Muscle of leg (tissue), 11 donors: ENCODE measurements around the gene RFTN1. TPM values are rescaled to one million over a fixed set of nuclear protein-coding genes. Genes with fewer than 3 reads are reported as not detected.

ENCODE experiments used
- DNase-seq: peaks from one replicate; pipeline ENCODE4 v3.0.0; 2013
- H3K27ac ChIP-seq: one replicate; pipeline ENCODE4 v1.5.1; 2013; ENCODE audit warnings: mild to moderate bottlenecking, low read length, control low read depth
- H3K27me3 ChIP-seq: one replicate; pipeline ENCODE4 v1.6.1; 2013; ENCODE audit warnings: low read length; ENCODE audit not compliant: control insufficient read depth, insufficient read depth
- H3K36me3 ChIP-seq: one replicate; pipeline ENCODE4 v1.6.1; 2013; ENCODE audit warnings: low read length; ENCODE audit not compliant: control insufficient read depth, insufficient read depth
- H3K4me1 ChIP-seq: one replicate; pipeline ENCODE4 v1.6.1; 2013; ENCODE audit warnings: low read length; ENCODE audit not compliant: control insufficient read depth, insufficient read depth
- H3K4me3 ChIP-seq: one replicate; pipeline ENCODE4 v1.5.1; 2013; ENCODE audit warnings: low read length, control low read depth
- H3K9me3 ChIP-seq: replicated peaks from 2 replicates; pipeline ENCODE4 v1.6.1; 2013; ENCODE audit warnings: low read depth, low read length; ENCODE audit not compliant: control insufficient read depth
- WGBS: methylation state at CpG from one replicate; pipeline ENCODE4 v1.1.5; 2013; ENCODE audit warnings: missing lambda C conversion rate; ENCODE audit not compliant: insufficient coverage; 5-methylcytosine and 5-hydroxymethylcytosine counted together
- polyA plus RNA-seq, 8 donors: library from polyadenylated mRNA; unstranded; fragments of 120-200 nt; gene quantifications; one replicate each; pipeline versions ENCODE4 v1.2.1 to v1.2.3, GENCODE V29; 2013; ENCODE audit warnings: inconsistent platforms in 1 of 8, low replicate concordance in 1 of 8; ENCODE audit not compliant: insufficient read length in 8 of 8, insufficient read depth in 1 of 8
- total RNA-seq: library from RNA; stranded (reverse); fragments of 120-200 nt; gene quantifications from one replicate; pipeline ENCODE4 v1.2.4, GENCODE V29; 2013

RFTN1 gene
- total and polyA plus RNA-seq, 9 donors, result 15.0 to 19.2 (median 15.6) TPM

DNA sequence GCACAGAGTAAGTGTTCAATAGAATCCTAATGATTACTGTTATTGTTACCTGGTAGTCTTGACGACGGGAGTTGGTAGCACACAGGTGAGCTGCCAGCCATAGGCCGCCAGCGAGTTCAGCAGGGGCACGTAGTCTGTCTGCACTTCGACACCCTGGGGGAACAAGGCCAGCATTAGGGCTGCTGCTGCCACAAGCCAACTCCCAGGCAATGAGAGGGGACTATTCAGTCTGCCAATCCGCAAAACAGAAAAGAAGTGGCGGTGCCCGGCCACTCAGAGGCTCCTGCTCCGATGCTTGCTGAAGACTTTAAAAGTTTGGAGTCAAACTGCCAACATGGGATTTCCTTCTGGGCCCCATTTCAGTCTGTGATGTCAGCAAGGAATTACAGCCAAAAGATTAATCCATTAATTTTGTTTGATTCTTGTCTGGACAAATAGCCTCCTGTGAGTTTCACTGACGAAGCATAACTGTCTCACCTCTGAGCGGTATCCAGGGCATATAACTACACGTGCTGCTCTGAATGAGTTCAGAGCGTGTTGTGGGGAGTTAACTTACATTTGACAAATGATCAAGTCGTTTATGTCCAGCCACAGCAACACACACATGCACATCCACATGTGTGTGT lies 186.7 kb downstream of the RFTN1 start:
- no peak overlapping the region for H3K4me3 ChIP-seq
- H3K36me3 ChIP-seq, result peaks cover 39% of the 10 kb centered on the region
- no peak for DNase-seq
- H3K27me3 ChIP-seq, result no peaks in the 10 kb centered on the region
- peaks cover 7% of the 10 kb centered on the region for H3K9me3 ChIP-seq
- H3K27ac ChIP-seq, result no peak overlapping the region
- H3K4me1 ChIP-seq, result no peaks in the 10 kb centered on the region
- 91% methylated on average over 10 of the region's 15 CpGs for WGBS

DNA sequence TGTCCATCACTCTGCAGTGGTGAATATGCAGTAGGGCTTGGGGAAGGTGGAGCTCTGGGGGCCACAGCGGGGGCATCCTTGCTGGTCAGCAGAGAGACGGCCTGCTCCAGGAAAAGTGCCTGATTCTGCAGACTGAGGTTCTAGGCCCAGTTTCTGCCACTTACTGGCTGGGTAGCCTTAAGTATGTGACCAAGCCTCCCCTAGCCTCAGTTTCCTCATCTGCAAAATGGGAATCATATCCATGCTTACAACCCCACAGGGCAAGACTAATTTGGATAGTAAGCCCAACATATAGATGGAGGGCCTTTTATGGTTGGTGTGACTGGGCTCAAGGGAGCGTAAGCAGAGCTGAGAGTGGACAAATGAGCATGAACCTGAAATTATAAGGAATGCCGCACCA lies 187.6 kb downstream of the RFTN1 start:
- Histone ChIP-seq H3K27ac (no peak overlapping the region), H3K9me3 (no peaks in the 10 kb centered on the region), H3K4me3 (no peak overlapping the region), H3K27me3 (no peaks in the 10 kb centered on the region), H3K4me1 (no peaks in the 10 kb centered on the region), H3K36me3 (peaks cover 49% of the 10 kb centered on the region)
- WGBS, result 91% methylated on average over 4 of the region's 4 CpGs
- no peak for DNase-seq

DNA sequence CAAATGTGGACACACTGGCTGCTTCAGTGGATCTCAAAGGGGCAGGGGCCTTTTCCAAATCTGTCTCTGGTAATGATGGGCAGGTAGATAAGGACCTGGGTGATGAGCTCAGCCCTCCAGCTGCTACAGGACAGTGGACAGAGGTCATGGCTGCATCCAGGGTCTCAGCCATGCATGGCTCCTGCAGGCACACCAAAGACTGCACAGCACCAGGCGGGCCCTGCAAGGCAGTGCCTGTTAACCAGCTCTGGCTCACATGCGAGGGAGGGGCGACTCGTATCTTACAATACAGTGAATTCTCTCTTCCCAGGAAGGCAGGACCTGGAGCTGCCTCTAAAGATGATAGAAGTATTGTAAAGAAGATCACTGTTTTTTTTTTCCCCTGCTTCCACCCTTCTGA lies 189.8 kb downstream of the RFTN1 start:
- no CpG with 5 or more reads among the region's 4 CpGs for WGBS
- H3K4me1 ChIP-seq, result no peaks in the 10 kb centered on the region
- no peak for DNase-seq
- no peaks in the 10 kb centered on the region for H3K9me3 ChIP-seq
- H3K27me3 ChIP-seq, result no peaks in the 10 kb centered on the region
- peaks cover 52% of the 10 kb centered on the region for H3K36me3 ChIP-seq
- no peak overlapping the region for H3K27ac ChIP-seq
- no peak overlapping the region for H3K4me3 ChIP-seq

GRCh38 chr3:16322189-16322588 lies 191.3 kb downstream of the RFTN1 start:
- DNase-seq, result no peak
- H3K4me1 ChIP-seq, result no peaks in the 10 kb centered on the region
- H3K9me3 ChIP-seq, result no peaks in the 10 kb centered on the region
- H3K27ac ChIP-seq, result no peak overlapping the region
- H3K4me3 ChIP-seq, result no peak overlapping the region
- 75% methylated on average over 4 of the region's 5 CpGs for WGBS
- peaks cover 60% of the 10 kb centered on the region for H3K36me3 ChIP-seq
- no peaks in the 10 kb centered on the region for H3K27me3 ChIP-seq

DNA sequence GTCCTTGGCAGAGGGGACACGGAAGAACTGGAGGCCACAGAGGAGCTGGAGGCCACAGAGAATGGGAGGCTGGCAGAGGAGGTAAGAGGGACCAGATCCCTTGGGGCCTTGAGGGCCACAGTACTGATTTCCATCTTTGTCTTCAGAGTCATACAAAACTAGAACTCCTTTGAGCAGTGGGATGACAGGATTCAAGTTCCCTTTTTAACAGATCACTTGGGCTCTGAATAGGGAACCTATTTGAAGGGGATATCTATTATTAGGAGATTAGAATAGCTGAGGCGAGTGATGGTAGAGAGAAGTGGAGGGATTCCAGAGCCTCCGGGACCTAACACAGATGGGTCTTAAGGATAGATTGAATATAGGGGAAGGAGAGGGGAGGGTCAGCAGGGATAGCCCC lies 192.8 kb downstream of the RFTN1 start:
- no peak overlapping the region for H3K4me3 ChIP-seq
- DNase-seq, result no peak
- peaks cover 61% of the 10 kb centered on the region for H3K36me3 ChIP-seq
- H3K27me3 ChIP-seq, result no peaks in the 10 kb centered on the region
- 82% methylated on average over 3 of the region's 3 CpGs for WGBS
- no peaks in the 10 kb centered on the region for H3K9me3 ChIP-seq
- H3K4me1 ChIP-seq, result no peaks in the 10 kb centered on the region
- no peak overlapping the region for H3K27ac ChIP-seq

DNA sequence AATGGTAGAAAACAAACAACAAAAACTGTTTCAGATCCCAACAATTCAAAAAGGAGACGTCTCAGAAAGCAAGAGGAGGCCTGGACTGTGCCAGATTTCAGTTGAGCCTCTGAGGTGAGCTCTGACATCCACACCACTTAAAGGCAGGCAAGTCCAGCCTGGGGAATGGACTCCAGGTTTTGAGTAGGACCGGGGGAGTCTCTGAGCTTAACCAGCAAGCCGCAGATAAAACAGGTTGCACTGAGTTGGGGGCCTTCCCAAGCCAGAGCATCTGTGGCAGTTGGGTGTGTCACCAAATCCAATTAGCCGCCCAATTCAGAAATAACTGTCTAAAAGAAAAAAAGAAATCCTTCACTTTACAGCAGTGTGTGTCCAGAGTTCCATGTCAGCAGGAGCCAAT lies 193.8 kb downstream of the RFTN1 start:
- no peak overlapping the region for H3K4me3 ChIP-seq
- 81% methylated on average over 2 of the region's 4 CpGs for WGBS
- peaks cover 56% of the 10 kb centered on the region for H3K36me3 ChIP-seq
- no peaks in the 10 kb centered on the region for H3K9me3 ChIP-seq
- no peaks in the 10 kb centered on the region for H3K4me1 ChIP-seq
- H3K27ac ChIP-seq, result no peak overlapping the region
- DNase-seq, result no peak
- H3K27me3 ChIP-seq, result no peaks in the 10 kb centered on the region

- DNase-seq, result no peak
- Histone ChIP-seq H3K27me3 (no peaks in the 10 kb centered on the region), H3K36me3 (peaks cover 58% of the 10 kb centered on the region), H3K4me3 (no peak overlapping the region), H3K27ac (no peak overlapping the region), H3K9me3 (no peaks in the 10 kb centered on the region), H3K4me1 (no peaks in the 10 kb centered on the region)
- 27% methylated on average over 2 of the region's 4 CpGs for WGBS
These were observed 194.2 kb downstream of the RFTN1 start for GRCh38 chr3:16319307-16319706.

GRCh38 chr3:16318176-16318575 lies 195.3 kb downstream of the RFTN1 start:
- H3K27ac ChIP-seq, result no peak overlapping the region

GRCh38 chr3:16317561-16317945 lies 195.9 kb downstream of the RFTN1 start:
- Histone ChIP-seq H3K27me3 (no peaks in the 10 kb centered on the region), H3K36me3 (peaks cover 60% of the 10 kb centered on the region), H3K9me3 (no peaks in the 10 kb centered on the region), H3K27ac (no peak overlapping the region), H3K4me3 (no peak overlapping the region), H3K4me1 (no peaks in the 10 kb centered on the region)
- 89% methylated on average over 3 of the region's 6 CpGs for WGBS
- DNase-seq, result no peak

More at GRCh38 chr3:16318176-16318575, 195.3 kb downstream of the RFTN1 start:
- Histone ChIP-seq H3K36me3 (peaks cover 62% of the 10 kb centered on the region), H3K9me3 (no peaks in the 10 kb centered on the region), H3K4me1 (no peaks in the 10 kb centered on the region), H3K27me3 (no peaks in the 10 kb centered on the region), H3K4me3 (no peak overlapping the region)
- 80% methylated on average over 3 of the region's 7 CpGs for WGBS
- DNase-seq, result no peak

- WGBS, result 88% methylated on average over 4 of the region's 5 CpGs
- peaks cover 54% of the 10 kb centered on the region for H3K36me3 ChIP-seq
- H3K27ac ChIP-seq, result no peak overlapping the region
- DNase-seq, result no peak
- no peaks in the 10 kb centered on the region for H3K27me3 ChIP-seq
- no peak overlapping the region for H3K4me3 ChIP-seq
- peaks cover 5% of the 10 kb centered on the region for H3K4me1 ChIP-seq
- H3K9me3 ChIP-seq, result no peaks in the 10 kb centered on the region
These were observed 196.5 kb downstream of the RFTN1 start for GRCh38 chr3:16316847-16317560.
